A549 (cell line): ENCODE measurements around the gene SHC1.

Experiments used
- EP300 ChIP-seq, 2 experiments: fragments of >200 bp; sonication (Bioruptor Twin); formaldehyde crosslinking; IDR thresholded peaks; 2 replicates in 1 of 2; 3 replicates in 1 of 2; pipeline ENCODE4 v1.6.1; 2016 to 2017
- SMC3 ChIP-seq: fragments of >200 bp; sonication (Bioruptor Twin); formaldehyde crosslinking; IDR thresholded peaks from 3 replicates; pipeline ENCODE4 v1.6.1; 2018; ENCODE audit warnings: inconsistent platforms
- TF ChIP-seq, protein P1 (sequence below): fragments of >200 bp; sonication (Bioruptor Twin); formaldehyde crosslinking; IDR thresholded peaks from 3 replicates; pipeline ENCODE4 v1.5.1; 2016

DNA sequence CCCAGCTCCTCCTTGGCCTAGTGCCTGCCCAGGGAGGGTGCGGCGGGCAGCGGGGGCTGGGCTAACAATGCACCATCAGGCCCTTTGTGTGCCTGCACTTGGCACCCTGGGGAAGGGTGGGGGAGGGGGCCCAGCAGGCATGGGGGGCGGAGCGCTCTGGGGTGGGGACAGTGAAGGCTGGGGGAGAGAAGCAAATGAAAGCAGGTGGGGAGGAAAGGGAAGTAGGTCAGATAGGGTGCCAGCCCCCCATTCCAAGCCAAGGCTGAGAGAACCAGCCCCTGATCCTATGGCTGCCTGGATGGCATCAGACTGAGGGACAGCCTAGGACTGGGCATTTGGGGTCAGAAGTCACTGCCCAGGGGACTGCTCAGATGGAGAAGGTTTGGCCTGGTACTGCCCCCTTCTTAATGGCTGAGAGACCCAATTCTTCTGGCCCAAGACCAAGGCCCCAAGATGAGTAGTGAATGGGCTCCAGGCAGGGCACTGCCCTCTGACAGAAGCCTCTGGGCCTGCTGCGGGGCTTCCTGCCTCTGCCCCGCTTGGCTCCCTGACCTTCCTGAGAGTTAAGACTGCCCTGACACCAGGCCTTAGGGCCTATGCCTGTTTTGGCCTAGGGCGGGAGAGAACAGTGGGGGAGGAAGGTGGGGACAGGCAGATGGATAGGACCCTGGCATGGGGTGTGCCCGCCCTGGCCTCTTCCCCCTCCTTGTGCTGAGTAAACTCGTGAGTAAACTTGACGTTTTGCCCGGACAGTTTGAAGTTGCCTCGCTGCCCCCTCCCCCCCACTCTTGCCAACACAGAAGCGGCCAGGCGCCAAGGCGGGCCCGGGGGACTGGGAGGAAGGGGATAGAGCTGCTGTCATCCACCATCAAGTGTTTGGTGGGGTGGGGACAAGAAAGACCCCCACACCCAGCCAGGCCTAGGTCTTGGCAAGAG, 34.8 kb upstream of the SHC1 start:
- TF ChIP-seq, protein P1, sequence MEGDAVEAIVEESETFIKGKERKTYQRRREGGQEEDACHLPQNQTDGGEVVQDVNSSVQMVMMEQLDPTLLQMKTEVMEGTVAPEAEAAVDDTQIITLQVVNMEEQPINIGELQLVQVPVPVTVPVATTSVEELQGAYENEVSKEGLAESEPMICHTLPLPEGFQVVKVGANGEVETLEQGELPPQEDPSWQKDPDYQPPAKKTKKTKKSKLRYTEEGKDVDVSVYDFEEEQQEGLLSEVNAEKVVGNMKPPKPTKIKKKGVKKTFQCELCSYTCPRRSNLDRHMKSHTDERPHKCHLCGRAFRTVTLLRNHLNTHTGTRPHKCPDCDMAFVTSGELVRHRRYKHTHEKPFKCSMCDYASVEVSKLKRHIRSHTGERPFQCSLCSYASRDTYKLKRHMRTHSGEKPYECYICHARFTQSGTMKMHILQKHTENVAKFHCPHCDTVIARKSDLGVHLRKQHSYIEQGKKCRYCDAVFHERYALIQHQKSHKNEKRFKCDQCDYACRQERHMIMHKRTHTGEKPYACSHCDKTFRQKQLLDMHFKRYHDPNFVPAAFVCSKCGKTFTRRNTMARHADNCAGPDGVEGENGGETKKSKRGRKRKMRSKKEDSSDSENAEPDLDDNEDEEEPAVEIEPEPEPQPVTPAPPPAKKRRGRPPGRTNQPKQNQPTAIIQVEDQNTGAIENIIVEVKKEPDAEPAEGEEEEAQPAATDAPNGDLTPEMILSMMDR = no peak
- TF ChIP-seq SMC3 (no peak), EP300 (IDR thresholded peaks at IDR 0.05) (peak in 1 of 2 experiments; percentile 39; a peak in 1 of 5 replicates)
